HCT116 (cell line): Measurements from ENCODE around the gene FMN2. TPM values are rescaled to one million over a fixed set of nuclear protein-coding genes. Genes with fewer than 3 reads are reported as not detected.

Experiments used
- ATAC-seq: fragments of 200-7000 bp; cut with Tn5 transposase; 2 replicates; pipeline ENCODE4 v1.9.1; 2020; ENCODE audit warnings: mild to moderate bottlenecking, moderate library complexity
- BruUV-seq: library from RNA; stranded (reverse); fragments of 400-500 nt; replicated peaks from 2 replicates; lab custom pipeline; 2021; lab: Mats Ljungman, UMichigan
- CTCF ChIA-PET: fragments of 300-600 bp; sonication (Branson Sonifier 250); formaldehyde crosslinking; loops from one replicate; lab custom pipeline; 2021; ENCODE audit warnings: antibody characterized with exemption; lab: Charles Lee
- POLR2A ChIA-PET: fragments of 300-600, 350-600 bp; sonication (Branson Sonifier 250); formaldehyde crosslinking; loops from one replicate; lab custom pipeline; 2021; ENCODE audit warnings: antibody characterized with exemption; lab: Charles Lee
- RAD21 ChIA-PET, 2 experiments: fragments of 300-600 bp; sonication (Branson Sonifier 250); formaldehyde crosslinking; loops; one replicate each; lab custom pipeline; 2023; ENCODE audit warnings: low total read pairs in 2 of 2; ENCODE audit not compliant: uncharacterized antibody in 2 of 2, unreplicated experiment in 2 of 2, low non-redundant PET in 1 of 2; lab: Charles Lee
- DNase-seq: peaks from one replicate; pipeline ENCODE4 v3.0.0-alpha.2; 2010; ENCODE audit warnings: low read depth, low spot score
- H2AFZ ChIP-seq: fragments of 200-600 bp; shearing (Covaris generic), sonication (generic); 2 replicates; pipeline ENCODE4 v1.6.1; 2017; ENCODE audit warnings: low read depth, mixed run types, mixed read lengths, antibody characterized with exemption, low read length; ENCODE audit not compliant: poor library complexity, severe bottlenecking
- H3K27ac ChIP-seq: 2 replicates; pipeline ENCODE4 v1.5.1; 2012; ENCODE audit warnings: low read depth, low read length
- H3K27me3 ChIP-seq: fragments of 200-600 bp; sonication (generic); 2 replicates; pipeline ENCODE4 v1.6.1; 2016; ENCODE audit warnings: mixed run types, low read length, mixed read lengths; ENCODE audit not compliant: insufficient read depth
- H3K36me3 ChIP-seq, 2 experiments: fragments of 200-500 bp in 1 of 2; fragments of 200-600 bp in 1 of 2; sonication (Bioruptor generic) in 1 of 2; sonication (generic) in 1 of 2; 2 replicates each; pipeline versions ENCODE4 v1.5.1 to v1.6.1; 2014 to 2016; ENCODE audit warnings: low read length in 2 of 2, inconsistent platforms in 1 of 2, mixed read lengths in 1 of 2, mixed run types in 1 of 2; ENCODE audit not compliant: insufficient read depth in 2 of 2, control insufficient read depth in 1 of 2
- H3K4me1 ChIP-seq, 2 experiments: fragments of 200-600 bp in 1 of 2; sonication (generic) in 1 of 2; 2 replicates each; pipeline versions ENCODE4 v1.5.1 to v1.6.1; 2012 to 2017; ENCODE audit warnings: low read length in 2 of 2, inconsistent platforms in 1 of 2, mild to moderate bottlenecking in 1 of 2, mixed read lengths in 1 of 2, mixed run types in 1 of 2, moderate library complexity in 1 of 2; ENCODE audit not compliant: insufficient read depth in 2 of 2, control insufficient read depth in 1 of 2
- H3K4me2 ChIP-seq: fragments of 200-600 bp; sonication (generic); 2 replicates; pipeline ENCODE4 v1.6.1; 2017; ENCODE audit warnings: mixed run types, low read length, mixed read lengths
- H3K4me3 ChIP-seq, 2 experiments: fragments of 200-600 bp in 1 of 2; sonication (generic) in 1 of 2; replicated peaks in 1 of 2; 2 replicates each; pipeline ENCODE4 v1.5.1; 2011 to 2016; ENCODE audit warnings: low read length in 2 of 2, control low read depth in 1 of 2, low read depth in 1 of 2, mild to moderate bottlenecking in 1 of 2, mixed read lengths in 1 of 2, mixed run types in 1 of 2
- H3K79me2 ChIP-seq: fragments of 200-600 bp; sonication (generic); 2 replicates; pipeline ENCODE4 v1.6.1; 2017; ENCODE audit warnings: mild to moderate bottlenecking, mixed run types, low read length, moderate library complexity, mixed read lengths; ENCODE audit not compliant: insufficient read depth
- H3K9ac ChIP-seq: fragments of 200-600 bp; sonication (generic); 2 replicates; pipeline ENCODE4 v1.6.1; 2016; ENCODE audit warnings: low read length, mixed read lengths
- H3K9me2 ChIP-seq: fragments of 200-600 bp; sonication (generic), shearing (Covaris generic); 2 replicates; pipeline ENCODE4 v1.6.1; 2017; ENCODE audit warnings: mixed run types, mild to moderate bottlenecking, moderate library complexity; ENCODE audit not compliant: insufficient read depth
- H3K9me3 ChIP-seq, 2 experiments: fragments of 200-500 bp in 1 of 2; fragments of 200-600 bp in 1 of 2; sonication (Bioruptor generic) in 1 of 2; sonication (generic) in 1 of 2; 2 replicates each; pipeline ENCODE4 v1.6.1; 2014 to 2017; ENCODE audit warnings: low read length in 2 of 2, mixed read lengths in 2 of 2, inconsistent platforms in 1 of 2, low read depth in 1 of 2, mild to moderate bottlenecking in 1 of 2, mixed run types in 1 of 2, moderate library complexity in 1 of 2; ENCODE audit not compliant: control insufficient read depth in 1 of 2, insufficient read depth in 1 of 2
- H4K20me1 ChIP-seq: fragments of 200-600 bp; sonication (generic), shearing (Covaris generic); 2 replicates; pipeline ENCODE4 v1.6.1; 2017; ENCODE audit warnings: mixed run types, mild to moderate bottlenecking, moderate library complexity; ENCODE audit not compliant: insufficient read depth
- CTCF ChIP-seq, 3 experiments: fragments of 200-600 bp in 1 of 3; sonication (generic) in 1 of 3; IDR thresholded peaks in 2 of 3; conservative IDR thresholded peaks in 1 of 3; 2 replicates each; pipeline ENCODE4 v1.5.1; 2012 to 2017; ENCODE audit warnings: low read depth in 2 of 3, low read length in 2 of 3, antibody characterized with exemption in 1 of 3, borderline replicate concordance in 1 of 3, control low read depth in 1 of 3, mild to moderate bottlenecking in 1 of 3, mixed read lengths in 1 of 3, mixed run types in 1 of 3, moderate library complexity in 1 of 3; ENCODE audit not compliant: insufficient read depth in 1 of 3
- EGR1 ChIP-seq: IDR thresholded peaks from 2 replicates; pipeline ENCODE4 v1.6.1; 2012; ENCODE audit warnings: low read depth
- RAD21 ChIP-seq: IDR thresholded peaks from 2 replicates; pipeline ENCODE4 v1.6.1; 2012; ENCODE audit warnings: low read depth, mild to moderate bottlenecking
- ZBTB33 ChIP-seq: IDR thresholded peaks from 2 replicates; pipeline ENCODE4 v1.6.1; 2011; ENCODE audit warnings: mild to moderate bottlenecking, low read length, moderate library complexity; ENCODE audit not compliant: insufficient replicate concordance; ENCODE audit errors: extremely low read depth
- intact Hi-C: fragments of 100-400 bp; cut with micrococcal nuclease; formaldehyde crosslinking; loops from 2 replicates; pipeline ENCODE4 v1.10.0; 2022
- total RNA-seq: library from RNA; stranded (reverse); gene quantifications from one replicate; pipeline ENCODE4 v1.2.1, GENCODE V29; 2021; ENCODE audit not compliant: unreplicated experiment

Gene FMN2
- total RNA-seq, 1 experiment from 2014 or later: not detected

- no peak for TF ChIP-seq RAD21
- TF ChIP-seq EGR1: no peak
- no peak for TF ChIP-seq ZBTB33
Observed at GRCh38 chr1:240101306-240101705, 9.6 kb downstream of the FMN2 start (continued).

DNA sequence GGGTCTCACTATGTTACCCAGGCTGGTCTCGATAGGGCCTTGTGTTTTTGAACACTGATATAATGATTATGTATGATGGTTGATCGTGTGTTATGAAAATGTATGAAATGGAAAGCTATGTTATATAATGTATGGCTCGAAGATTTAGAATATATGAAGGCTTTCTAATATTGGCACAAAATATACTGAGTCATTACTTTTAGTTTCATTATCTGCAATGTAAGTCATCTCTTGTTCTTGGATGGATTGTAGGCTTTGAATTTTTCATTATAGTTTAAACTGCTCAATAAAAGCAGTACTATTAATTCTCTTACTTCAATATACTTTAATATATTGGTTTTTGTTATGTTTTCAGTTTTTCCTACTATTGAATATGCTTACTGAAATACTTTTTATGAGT, 10.1 kb downstream of the FMN2 start:
- Histone ChIP-seq H3K27ac (no peak overlapping the region), H3K9me2 (no peaks in the 10 kb centered on the region), H3K4me3 (no peak overlapping the region), H3K9me3 (peaks cover 0 to 11% of the 10 kb centered on the region in 2 experiments; a peak in 1 of 4 replicates), H3K79me2 (no peaks in the 10 kb centered on the region), H4K20me1 (no peaks in the 10 kb centered on the region), H3K27me3 (no peaks in the 10 kb centered on the region), H2AFZ (no peak overlapping the region), H3K36me3 (no peaks in the 10 kb centered on the region), H3K4me2 (no peak overlapping the region), H3K4me1 (no peaks in the 10 kb centered on the region), H3K9ac (no peak overlapping the region)
- intact Hi-C loops: no loop called here
- no TSS peak for BruUV-seq
- no peak for DNase-seq
- no peak for TF ChIP-seq CTCF (IDR thresholded peaks at IDR 0.05 in 2 of 3, conservative IDR thresholded peaks at IDR 0.05 in 1 of 3; ENCODE audit: borderline replicate concordance in 1 of 3, insufficient read depth in 1 of 3, low read depth in 2 of 3, low read length in 2 of 3)
- POLR2A ChIA-PET: no interaction called here
- ATAC-seq: no peak
- CTCF ChIA-PET: no interaction called here
- RAD21 ChIA-PET: no interaction called here
